ENCODE results near the gene PWWP2A. TPM values are rescaled to one million over a fixed set of nuclear protein-coding genes. Genes with fewer than 3 reads are reported as not detected.

PWWP2A gene
- polyA plus RNA-seq, 1 of the 3 experiments (the other 2 are of a cell fraction): 5.7 TPM

DNA sequence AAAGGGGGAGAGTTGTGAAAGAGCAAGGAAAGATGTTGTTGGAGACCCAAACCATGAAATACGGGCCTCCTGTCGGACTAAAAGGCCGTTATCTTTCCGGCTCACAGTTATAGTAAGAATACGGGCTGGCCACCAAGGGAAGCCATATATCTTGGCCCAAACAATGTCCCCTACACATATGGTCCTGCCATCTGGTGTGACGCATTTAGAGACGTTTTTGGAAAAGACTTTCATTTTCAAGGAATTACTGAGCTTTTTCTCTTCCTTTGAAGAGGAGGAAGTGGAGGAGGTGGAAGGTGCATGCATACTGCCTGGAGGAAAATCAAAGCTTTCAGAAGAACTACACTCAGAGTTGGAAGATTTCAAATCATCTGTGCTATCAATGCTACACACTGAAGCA is 26.7 kb downstream of the PWWP2A start:
- peaks cover 3% of the 10 kb centered on the region for H3F3A ChIP-seq (replicated peaks; ENCODE audit: insufficient read depth)
- WGBS (ENCODE audit: low lambda C conversion rate): 94% methylated on average over 7 of the region's 7 CpGs
- no peaks in the 10 kb centered on the region for H3K27me3 ChIP-seq (ENCODE audit: insufficient read depth)
- no peaks in the 10 kb centered on the region for H3K9me2 ChIP-seq
- peaks cover 20 to 28% of the 10 kb centered on the region in 2 experiments for H3K36me3 ChIP-seq (replicated peaks in 1 of 2; ENCODE audit: control insufficient read depth in 1 of 2, insufficient read depth in 2 of 2, low read length in 1 of 2)
- peaks cover 0 to 17% of the 10 kb centered on the region in 2 experiments; a peak in 3 of 4 replicates for H3K4me1 ChIP-seq (ENCODE audit: control insufficient read depth in 1 of 2, insufficient read depth in 2 of 2, low read depth in 1 of 2, low read length in 1 of 2)
- H4K20me1 ChIP-seq (ENCODE audit: insufficient read depth): no peaks in the 10 kb centered on the region
- POLR2A ChIA-PET: no interaction called here
- DNase-seq: no peak
- H3K4me3 ChIP-seq (ENCODE audit: low read depth in 2 of 2, low read length in 1 of 2): no peak overlapping the region
- CTCF ChIA-PET: interaction anchor here (1.9 kb wide), 1 partner anchor 12 kb away, joined by 7 read pairs; no protein-coding TSS in a partner anchor
- H3K9ac ChIP-seq: no peak overlapping the region
- peaks cover 42% of the 10 kb centered on the region for H3K79me2 ChIP-seq (ENCODE audit: insufficient read depth)
- H3K27ac ChIP-seq (ENCODE audit: low read depth in 2 of 2, low read length in 1 of 2): no peak overlapping the region
- no peaks in the 10 kb centered on the region for H3K9me3 ChIP-seq
- TF ChIP-seq, protein P1, sequence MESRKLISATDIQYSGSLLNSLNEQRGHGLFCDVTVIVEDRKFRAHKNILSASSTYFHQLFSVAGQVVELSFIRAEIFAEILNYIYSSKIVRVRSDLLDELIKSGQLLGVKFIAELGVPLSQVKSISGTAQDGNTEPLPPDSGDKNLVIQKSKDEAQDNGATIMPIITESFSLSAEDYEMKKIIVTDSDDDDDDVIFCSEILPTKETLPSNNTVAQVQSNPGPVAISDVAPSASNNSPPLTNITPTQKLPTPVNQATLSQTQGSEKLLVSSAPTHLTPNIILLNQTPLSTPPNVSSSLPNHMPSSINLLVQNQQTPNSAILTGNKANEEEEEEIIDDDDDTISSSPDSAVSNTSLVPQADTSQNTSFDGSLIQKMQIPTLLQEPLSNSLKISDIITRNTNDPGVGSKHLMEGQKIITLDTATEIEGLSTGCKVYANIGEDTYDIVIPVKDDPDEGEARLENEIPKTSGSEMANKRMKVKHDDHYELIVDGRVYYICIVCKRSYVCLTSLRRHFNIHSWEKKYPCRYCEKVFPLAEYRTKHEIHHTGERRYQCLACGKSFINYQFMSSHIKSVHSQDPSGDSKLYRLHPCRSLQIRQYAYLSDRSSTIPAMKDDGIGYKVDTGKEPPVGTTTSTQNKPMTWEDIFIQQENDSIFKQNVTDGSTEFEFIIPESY (IDR thresholded peaks at IDR 0.05; ENCODE audit: borderline replicate concordance, low read depth): no peak
- no peak for TF ChIP-seq SMC3 (IDR thresholded peaks at IDR 0.05; ENCODE audit: low read depth, low read length)
- no peak for TF ChIP-seq EP300 (IDR thresholded peaks at IDR 0.05; ENCODE audit: borderline replicate concordance in 1 of 2, low read depth in 1 of 2, low read length in 1 of 2)
- no peak for TF ChIP-seq NFIC (IDR thresholded peaks at IDR 0.05; ENCODE audit: borderline replicate concordance)
- no peak for TF ChIP-seq TAF1 (IDR thresholded peaks at IDR 0.05; ENCODE audit: borderline replicate concordance, low read depth, low read length)
- no peak for TF ChIP-seq RXRA (IDR thresholded peaks at IDR 0.05; ENCODE audit: borderline replicate concordance, low read depth)
- H2AFZ ChIP-seq (ENCODE audit: low read depth): no peak overlapping the region
- no peak overlapping the region for H3K4me2 ChIP-seq

DNA sequence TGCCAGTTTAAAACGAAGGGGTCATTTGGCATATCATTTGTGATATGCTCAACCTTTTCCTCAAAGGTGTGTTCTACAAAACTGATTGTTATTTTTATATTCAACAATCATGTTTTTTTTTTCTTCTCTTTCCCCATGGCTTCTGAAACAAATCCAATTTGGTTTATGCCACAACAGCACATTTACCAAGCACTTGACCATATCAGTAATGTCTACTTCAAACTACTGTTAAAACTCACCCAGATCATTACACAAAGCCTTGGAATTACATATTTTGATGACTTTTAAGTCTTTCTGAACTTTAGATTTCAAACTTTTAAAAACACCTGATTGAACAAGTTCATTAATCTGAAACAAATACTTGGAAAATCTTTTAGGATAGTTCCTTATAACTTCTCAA is 29.2 kb downstream of the PWWP2A start:
- 91% methylated on average over 1 of the region's 1 CpG for WGBS (ENCODE audit: low lambda C conversion rate)
- no peaks in the 10 kb centered on the region for H3K9me2 ChIP-seq

More for the DNA sequence above, 29.2 kb downstream of the PWWP2A start:
- H3K27ac ChIP-seq (ENCODE audit: low read depth in 2 of 2, low read length in 1 of 2): 0 out of 4 replicates have a peak overlapping the region, but pooled peaks of 1 of the 2 experiments have one; percentile 4
- peaks cover 27% of the 10 kb centered on the region for H3K79me2 ChIP-seq (ENCODE audit: insufficient read depth)
- no peak overlapping the region for H3K9ac ChIP-seq
- no peaks in the 10 kb centered on the region for H3F3A ChIP-seq (replicated peaks; ENCODE audit: insufficient read depth)
- no peak overlapping the region for H3K4me2 ChIP-seq
- peaks cover 0 to 17% of the 10 kb centered on the region in 2 experiments; a peak in 2 of 4 replicates for H3K4me1 ChIP-seq (ENCODE audit: control insufficient read depth in 1 of 2, insufficient read depth in 2 of 2, low read depth in 1 of 2, low read length in 1 of 2)
- H3K4me3 ChIP-seq (ENCODE audit: low read depth in 2 of 2, low read length in 1 of 2): no peak overlapping the region
- ChIA-PET CTCF (interaction anchor here (1.3 kb wide), 1 partner anchor 69 kb away, joined by 3 read pairs; no protein-coding TSS in a partner anchor), POLR2A (no interaction called here)
- no peak overlapping the region for H2AFZ ChIP-seq (ENCODE audit: low read depth)
- DNase-seq: no peak
- H3K36me3 ChIP-seq (replicated peaks in 1 of 2; ENCODE audit: control insufficient read depth in 1 of 2, insufficient read depth in 2 of 2, low read length in 1 of 2): peaks cover 20 to 28% of the 10 kb centered on the region in 2 experiments
- no peaks in the 10 kb centered on the region for H3K27me3 ChIP-seq (ENCODE audit: insufficient read depth)
- TF ChIP-seq, protein P2, sequence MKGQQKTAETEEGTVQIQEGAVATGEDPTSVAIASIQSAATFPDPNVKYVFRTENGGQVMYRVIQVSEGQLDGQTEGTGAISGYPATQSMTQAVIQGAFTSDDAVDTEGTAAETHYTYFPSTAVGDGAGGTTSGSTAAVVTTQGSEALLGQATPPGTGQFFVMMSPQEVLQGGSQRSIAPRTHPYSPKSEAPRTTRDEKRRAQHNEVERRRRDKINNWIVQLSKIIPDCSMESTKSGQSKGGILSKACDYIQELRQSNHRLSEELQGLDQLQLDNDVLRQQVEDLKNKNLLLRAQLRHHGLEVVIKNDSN (IDR thresholded peaks at IDR 0.05; ENCODE audit: borderline replicate concordance, low read depth): no peak
- TF ChIP-seq NRF1 (IDR thresholded peaks at IDR 0.05; ENCODE audit: low read depth, low read length) (no peak), RAD21 (IDR thresholded peaks at IDR 0.05; ENCODE audit: low read length) (no peak), SMC3 (IDR thresholded peaks at IDR 0.05; ENCODE audit: low read depth, low read length) (no peak)
- no peaks in the 10 kb centered on the region for H4K20me1 ChIP-seq (ENCODE audit: insufficient read depth)
- H3K9me3 ChIP-seq: no peaks in the 10 kb centered on the region
